ENCODE measurements around the gene L3MBTL3. TPM values are rescaled to one million over a fixed set of nuclear protein-coding genes. Genes with fewer than 3 reads are reported as not detected.

The L3MBTL3 gene
- total and polyA plus RNA-seq, 2 experiments from 2014 or later, result 8.7 to 11.2 TPM

DNA sequence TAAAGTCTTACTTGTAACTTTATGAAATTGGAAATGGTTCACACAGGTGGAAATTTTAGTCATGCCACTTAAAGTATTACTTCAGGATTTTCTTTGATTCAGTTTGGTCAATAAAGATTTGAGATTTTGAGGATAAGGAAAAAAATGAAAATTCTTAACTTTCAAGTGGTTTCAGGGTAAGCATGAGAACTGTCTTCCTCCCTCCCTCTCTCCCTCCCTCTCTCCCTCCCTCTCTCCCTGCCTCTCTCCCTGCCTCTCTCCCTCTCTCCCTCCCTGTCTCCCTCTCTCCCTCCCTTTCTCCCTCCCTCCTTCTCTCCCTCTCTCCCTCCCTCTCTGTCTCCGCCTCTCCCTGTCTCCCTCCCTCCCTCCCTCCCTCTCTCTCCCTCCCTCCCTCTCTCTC is 36.9 kb downstream of the L3MBTL3 start:
- no peaks in the 10 kb centered on the region for H3K27me3 ChIP-seq (ENCODE audit: insufficient read depth)
- Mint-ChIP-seq H3K4me3 (no peak overlapping the region), H3K27ac (no peak overlapping the region), H3K9me3 (no peaks in the 10 kb centered on the region), H3K27me3 (ENCODE audit: insufficient read depth, low read depth, poor library complexity) (peaks cover 3% of the 10 kb centered on the region), H3K36me3 (ENCODE audit: low read depth) (peaks cover 50% of the 10 kb centered on the region), H3K4me1 (no peaks in the 10 kb centered on the region)
- ATAC-seq (no peak), DNase-seq (ENCODE audit: low spot score) (no peak)
- H3K36me3 ChIP-seq (ENCODE audit: insufficient read depth), result peaks cover 2% of the 10 kb centered on the region; the same call in 1 of the 2 replicates
- H2AFZ ChIP-seq, result no peak overlapping the region
- H3K9me2 ChIP-seq (ENCODE audit: insufficient read depth), result no peaks in the 10 kb centered on the region
- TF ChIP-seq EZH2phosphoT487 (IDR thresholded peaks at IDR 0.05; ENCODE audit: unreplicated experiment) (no peak), EZH2 (IDR thresholded peaks at IDR 0.05; ENCODE audit: low read depth, unreplicated experiment) (no peak), JUNB (IDR thresholded peaks at IDR 0.05; ENCODE audit: unreplicated experiment) (no peak), STAT1 (IDR thresholded peaks at IDR 0.05; ENCODE audit: unreplicated experiment) (no peak), ZNF114 (CRISPR knock-in tag; IDR thresholded peaks at IDR 0.05) (no peak), POLR2AphosphoS5 (IDR thresholded peaks at IDR 0.05; ENCODE audit: low read depth) (no peak), CREB1 (CRISPR knock-in tag; IDR thresholded peaks at IDR 0.05; ENCODE audit: low read depth) (no peak)
- TF ChIP-seq, protein P1, sequence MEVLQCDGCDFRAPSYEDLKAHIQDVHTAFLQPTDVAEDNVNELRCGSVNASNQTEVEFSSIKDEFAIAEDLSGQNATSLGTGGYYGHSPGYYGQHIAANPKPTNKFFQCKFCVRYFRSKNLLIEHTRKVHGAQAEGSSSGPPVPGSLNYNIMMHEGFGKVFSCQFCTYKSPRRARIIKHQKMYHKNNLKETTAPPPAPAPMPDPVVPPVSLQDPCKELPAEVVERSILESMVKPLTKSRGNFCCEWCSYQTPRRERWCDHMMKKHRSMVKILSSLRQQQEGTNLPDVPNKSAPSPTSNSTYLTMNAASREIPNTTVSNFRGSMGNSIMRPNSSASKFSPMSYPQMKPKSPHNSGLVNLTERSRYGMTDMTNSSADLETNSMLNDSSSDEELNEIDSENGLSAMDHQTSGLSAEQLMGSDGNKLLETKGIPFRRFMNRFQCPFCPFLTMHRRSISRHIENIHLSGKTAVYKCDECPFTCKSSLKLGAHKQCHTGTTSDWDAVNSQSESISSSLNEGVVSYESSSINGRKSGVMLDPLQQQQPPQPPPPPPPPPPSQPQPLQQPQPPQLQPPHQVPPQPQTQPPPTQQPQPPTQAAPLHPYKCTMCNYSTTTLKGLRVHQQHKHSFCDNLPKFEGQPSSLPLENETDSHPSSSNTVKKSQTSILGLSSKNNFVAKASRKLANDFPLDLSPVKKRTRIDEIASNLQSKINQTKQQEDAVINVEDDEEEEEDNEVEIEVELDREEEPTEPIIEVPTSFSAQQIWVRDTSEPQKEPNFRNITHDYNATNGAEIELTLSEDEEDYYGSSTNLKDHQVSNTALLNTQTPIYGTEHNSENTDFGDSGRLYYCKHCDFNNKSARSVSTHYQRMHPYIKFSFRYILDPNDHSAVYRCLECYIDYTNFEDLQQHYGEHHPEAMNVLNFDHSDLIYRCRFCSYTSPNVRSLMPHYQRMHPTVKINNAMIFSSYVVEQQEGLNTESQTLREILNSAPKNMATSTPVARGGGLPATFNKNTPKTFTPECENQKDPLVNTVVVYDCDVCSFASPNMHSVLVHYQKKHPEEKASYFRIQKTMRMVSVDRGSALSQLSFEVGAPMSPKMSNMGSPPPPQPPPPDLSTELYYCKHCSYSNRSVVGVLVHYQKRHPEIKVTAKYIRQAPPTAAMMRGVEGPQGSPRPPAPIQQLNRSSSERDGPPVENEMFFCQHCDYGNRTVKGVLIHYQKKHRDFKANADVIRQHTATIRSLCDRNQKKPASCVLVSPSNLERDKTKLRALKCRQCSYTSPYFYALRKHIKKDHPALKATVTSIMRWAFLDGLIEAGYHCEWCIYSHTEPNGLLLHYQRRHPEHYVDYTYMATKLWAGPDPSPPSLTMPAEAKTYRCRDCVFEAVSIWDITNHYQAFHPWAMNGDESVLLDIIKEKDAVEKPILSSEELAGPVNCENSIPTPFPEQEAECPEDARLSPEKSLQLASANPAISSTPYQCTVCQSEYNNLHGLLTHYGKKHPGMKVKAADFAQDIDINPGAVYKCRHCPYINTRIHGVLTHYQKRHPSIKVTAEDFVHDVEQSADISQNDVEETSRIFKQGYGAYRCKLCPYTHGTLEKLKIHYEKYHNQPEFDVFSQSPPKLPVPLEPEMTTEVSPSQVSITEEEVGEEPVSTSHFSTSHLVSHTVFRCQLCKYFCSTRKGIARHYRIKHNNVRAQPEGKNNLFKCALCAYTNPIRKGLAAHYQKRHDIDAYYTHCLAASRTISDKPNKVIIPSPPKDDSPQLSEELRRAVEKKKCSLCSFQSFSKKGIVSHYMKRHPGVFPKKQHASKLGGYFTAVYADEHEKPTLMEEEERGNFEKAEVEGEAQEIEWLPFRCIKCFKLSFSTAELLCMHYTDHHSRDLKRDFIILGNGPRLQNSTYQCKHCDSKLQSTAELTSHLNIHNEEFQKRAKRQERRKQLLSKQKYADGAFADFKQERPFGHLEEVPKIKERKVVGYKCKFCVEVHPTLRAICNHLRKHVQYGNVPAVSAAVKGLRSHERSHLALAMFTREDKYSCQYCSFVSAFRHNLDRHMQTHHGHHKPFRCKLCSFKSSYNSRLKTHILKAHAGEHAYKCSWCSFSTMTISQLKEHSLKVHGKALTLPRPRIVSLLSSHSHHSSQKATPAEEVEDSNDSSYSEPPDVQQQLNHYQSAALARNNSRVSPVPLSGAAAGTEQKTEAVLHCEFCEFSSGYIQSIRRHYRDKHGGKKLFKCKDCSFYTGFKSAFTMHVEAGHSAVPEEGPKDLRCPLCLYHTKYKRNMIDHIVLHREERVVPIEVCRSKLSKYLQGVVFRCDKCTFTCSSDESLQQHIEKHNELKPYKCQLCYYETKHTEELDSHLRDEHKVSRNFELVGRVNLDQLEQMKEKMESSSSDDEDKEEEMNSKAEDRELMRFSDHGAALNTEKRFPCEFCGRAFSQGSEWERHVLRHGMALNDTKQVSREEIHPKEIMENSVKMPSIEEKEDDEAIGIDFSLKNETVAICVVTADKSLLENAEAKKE (CRISPR knock-in tag; IDR thresholded peaks at IDR 0.05), result no peak
- TF ChIP-seq, protein P2, sequence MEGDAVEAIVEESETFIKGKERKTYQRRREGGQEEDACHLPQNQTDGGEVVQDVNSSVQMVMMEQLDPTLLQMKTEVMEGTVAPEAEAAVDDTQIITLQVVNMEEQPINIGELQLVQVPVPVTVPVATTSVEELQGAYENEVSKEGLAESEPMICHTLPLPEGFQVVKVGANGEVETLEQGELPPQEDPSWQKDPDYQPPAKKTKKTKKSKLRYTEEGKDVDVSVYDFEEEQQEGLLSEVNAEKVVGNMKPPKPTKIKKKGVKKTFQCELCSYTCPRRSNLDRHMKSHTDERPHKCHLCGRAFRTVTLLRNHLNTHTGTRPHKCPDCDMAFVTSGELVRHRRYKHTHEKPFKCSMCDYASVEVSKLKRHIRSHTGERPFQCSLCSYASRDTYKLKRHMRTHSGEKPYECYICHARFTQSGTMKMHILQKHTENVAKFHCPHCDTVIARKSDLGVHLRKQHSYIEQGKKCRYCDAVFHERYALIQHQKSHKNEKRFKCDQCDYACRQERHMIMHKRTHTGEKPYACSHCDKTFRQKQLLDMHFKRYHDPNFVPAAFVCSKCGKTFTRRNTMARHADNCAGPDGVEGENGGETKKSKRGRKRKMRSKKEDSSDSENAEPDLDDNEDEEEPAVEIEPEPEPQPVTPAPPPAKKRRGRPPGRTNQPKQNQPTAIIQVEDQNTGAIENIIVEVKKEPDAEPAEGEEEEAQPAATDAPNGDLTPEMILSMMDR (conservative IDR thresholded peaks at IDR 0.05; ENCODE audit: low read depth in 2 of 2), result no peak
- TF ChIP-seq, protein P3, sequence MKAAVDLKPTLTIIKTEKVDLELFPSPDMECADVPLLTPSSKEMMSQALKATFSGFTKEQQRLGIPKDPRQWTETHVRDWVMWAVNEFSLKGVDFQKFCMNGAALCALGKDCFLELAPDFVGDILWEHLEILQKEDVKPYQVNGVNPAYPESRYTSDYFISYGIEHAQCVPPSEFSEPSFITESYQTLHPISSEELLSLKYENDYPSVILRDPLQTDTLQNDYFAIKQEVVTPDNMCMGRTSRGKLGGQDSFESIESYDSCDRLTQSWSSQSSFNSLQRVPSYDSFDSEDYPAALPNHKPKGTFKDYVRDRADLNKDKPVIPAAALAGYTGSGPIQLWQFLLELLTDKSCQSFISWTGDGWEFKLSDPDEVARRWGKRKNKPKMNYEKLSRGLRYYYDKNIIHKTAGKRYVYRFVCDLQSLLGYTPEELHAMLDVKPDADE (IDR thresholded peaks at IDR 0.05), result no peak
- no peaks in the 10 kb centered on the region for H3K4me1 ChIP-seq (ENCODE audit: insufficient read depth)
- H3K4me2 ChIP-seq, result no peak overlapping the region
- no peak overlapping the region for H3K4me3 ChIP-seq
- H3K27ac ChIP-seq (ENCODE audit: low read depth), result no peak overlapping the region
- H3F3A ChIP-seq (replicated peaks; ENCODE audit: low read depth), result no peaks in the 10 kb centered on the region
- no peaks in the 10 kb centered on the region for H3K79me2 ChIP-seq (replicated peaks; ENCODE audit: insufficient read depth)
- no peaks in the 10 kb centered on the region for H4K20me1 ChIP-seq (replicated peaks; ENCODE audit: insufficient read depth)

Data from GM23338 (cell line).